NCI-H2196 (cell line): ENCODE measurements around the gene C14orf132.

ENCODE experiments used
- DNase-seq: peaks from one replicate; lab custom pipeline; 2025; ENCODE audit not compliant: unreplicated experiment; lab: John Stamatoyannopoulos, UW

The C14orf132 gene

GRCh38 chr14:96039633-96040311 lies 610 bp downstream of the C14orf132 start:
- DNase-seq: no peak

GRCh38 chr14:96040828-96041371 lies 1.7 kb downstream of the C14orf132 start:
- DNase-seq: no peak

- no peak for DNase-seq
Measured at GRCh38 chr14:96042248-96042930, 3.2 kb downstream of the C14orf132 start.

GRCh38 chr14:96046630-96047029 lies 7.5 kb downstream of the C14orf132 start:
- no peak for DNase-seq

- no peak for DNase-seq
Measured at GRCh38 chr14:96047101-96047500, 7.9 kb downstream of the C14orf132 start.

- no peak for DNase-seq
Measured at GRCh38 chr14:96049932-96050331, 10.8 kb downstream of the C14orf132 start.

- DNase-seq: no peak
Measured at GRCh38 chr14:96050482-96050881, 11.3 kb downstream of the C14orf132 start.

- DNase-seq: no peak
Measured at GRCh38 chr14:96051231-96051630, 12.1 kb downstream of the C14orf132 start.

- no peak for DNase-seq
Measured at GRCh38 chr14:96051642-96052540, 12.7 kb downstream of the C14orf132 start.

GRCh38 chr14:96052541-96053247 lies 13.5 kb downstream of the C14orf132 start:
- no peak for DNase-seq

- DNase-seq: no peak
Measured at GRCh38 chr14:96053248-96053599, 14.1 kb downstream of the C14orf132 start.

GRCh38 chr14:96053600-96054381 lies 14.6 kb downstream of the C14orf132 start:
- peak; percentile 38 for DNase-seq

GRCh38 chr14:96054661-96055060 lies 15.5 kb downstream of the C14orf132 start:
- DNase-seq: no peak

- no peak for DNase-seq
Measured at GRCh38 chr14:96055065-96055752, 16.0 kb downstream of the C14orf132 start.

GRCh38 chr14:96055753-96056508 lies 16.8 kb downstream of the C14orf132 start:
- DNase-seq: no peak

- peak; percentile 23 for DNase-seq
Measured at GRCh38 chr14:96056509-96057422, 17.6 kb downstream of the C14orf132 start.

GRCh38 chr14:96057738-96058137 lies 18.6 kb downstream of the C14orf132 start:
- DNase-seq: no peak
